ENCODE data around the gene CAMKMT. TPM values are rescaled to one million over a fixed set of nuclear protein-coding genes. Genes with fewer than 3 reads are reported as not detected.

The CAMKMT gene
- total RNA-seq, 4 donors from 2014 or later = 2.6 to 9.5 (median 5.2) TPM

GRCh38 chr2:44526352-44526751 is 164.6 kb downstream of the CAMKMT start:
- TF ChIP-seq POLR2A (IDR thresholded peaks at IDR 0.05) (no peak), CTCF (IDR thresholded peaks at IDR 0.05 in 4 of 5, conservative IDR thresholded peaks at IDR 0.05 in 1 of 5) (no peak)
- ATAC-seq (no peak), DNase-seq (no peak)
- Histone ChIP-seq H3K4me3 (no peak overlapping the region), H3K9me3 (peaks cover 0 to 8% (median 3%) of the 10 kb centered on the region in 3 donors), H3K27me3 (no peaks in the 10 kb centered on the region), H3K4me1 (no peaks in the 10 kb centered on the region), H3K27ac (no peak overlapping the region), H3K36me3 (no peaks in the 10 kb centered on the region)
- in situ Hi-C loops (cut with MboI; ENCODE audit: low sequenced_read_pairs in 4 of 4) = no loop called here
- intact Hi-C loops (cut with DNase I; ENCODE audit: low total_unique reads) = no loop called here

- no peaks in the 10 kb centered on the region for H3K4me1 ChIP-seq
- intact Hi-C loops (cut with DNase I; ENCODE audit: low total_unique reads) (no loop called here), in situ Hi-C loops (cut with MboI; ENCODE audit: low sequenced_read_pairs in 4 of 4) (no loop called here)
- ATAC-seq (no peak), DNase-seq (no peak)
- TF ChIP-seq CTCF (IDR thresholded peaks at IDR 0.05 in 4 of 5, conservative IDR thresholded peaks at IDR 0.05 in 1 of 5) = no peak
- TF ChIP-seq POLR2A (IDR thresholded peaks at IDR 0.05) = no peak
- H3K9me3 ChIP-seq = no peaks in the 10 kb centered on the region
- H3K27ac ChIP-seq = no peak overlapping the region
- no peak overlapping the region for H3K4me3 ChIP-seq
- no peaks in the 10 kb centered on the region for H3K27me3 ChIP-seq
- no peaks in the 10 kb centered on the region for H3K36me3 ChIP-seq
Observed at GRCh38 chr2:44528595-44528994, 166.8 kb downstream of the CAMKMT start.

- DNase-seq (no peak), ATAC-seq (no peak)
- in situ Hi-C loops (cut with MboI; ENCODE audit: low sequenced_read_pairs in 4 of 4) = no loop called here
- H3K9me3 ChIP-seq = no peaks in the 10 kb centered on the region
- no peak for TF ChIP-seq POLR2A (IDR thresholded peaks at IDR 0.05)
- TF ChIP-seq CTCF (IDR thresholded peaks at IDR 0.05 in 4 of 5, conservative IDR thresholded peaks at IDR 0.05 in 1 of 5) = no peak
- no peaks in the 10 kb centered on the region for H3K4me1 ChIP-seq
- intact Hi-C loops (cut with DNase I; ENCODE audit: low total_unique reads) = no loop called here
- H3K36me3 ChIP-seq = no peaks in the 10 kb centered on the region
- no peaks in the 10 kb centered on the region for H3K27me3 ChIP-seq
- H3K27ac ChIP-seq = no peak overlapping the region
- H3K4me3 ChIP-seq = no peak overlapping the region
Observed at GRCh38 chr2:44529448-44529847, 167.7 kb downstream of the CAMKMT start.

- intact Hi-C loops (cut with DNase I; ENCODE audit: low total_unique reads) = no loop called here
- no peaks in the 10 kb centered on the region for H3K27me3 ChIP-seq
Observed at GRCh38 chr2:44531289-44531688, 169.5 kb downstream of the CAMKMT start.

More at GRCh38 chr2:44531289-44531688, 169.5 kb downstream of the CAMKMT start:
- no peak for TF ChIP-seq POLR2A (IDR thresholded peaks at IDR 0.05)
- TF ChIP-seq CTCF (IDR thresholded peaks at IDR 0.05 in 4 of 5, conservative IDR thresholded peaks at IDR 0.05 in 1 of 5) = no peak
- DNase-seq (no peak), ATAC-seq (no peak)
- in situ Hi-C loops (cut with MboI; ENCODE audit: low sequenced_read_pairs in 4 of 4) = no loop called here
- Histone ChIP-seq H3K4me1 (no peaks in the 10 kb centered on the region), H3K36me3 (no peaks in the 10 kb centered on the region), H3K27ac (no peak overlapping the region), H3K9me3 (no peaks in the 10 kb centered on the region), H3K4me3 (no peak overlapping the region)

All from gastrocnemius medialis (tissue), 4 donors.